Ovary (tissue), 3 donors: ENCODE measurements around the gene TPSG1.

ENCODE experiments used
- POLR2A ChIP-seq: fragments of 450-650 bp; IDR thresholded peaks from one replicate; pipeline ENCODE4 v1.6.1; 2017; ENCODE audit warnings: antibody characterized with exemption, mild to moderate bottlenecking, moderate library complexity
- TF ChIP-seq, protein P1 (sequence below), 3 donors: fragments of 450-650 bp in 2 of 3; fragments of 200-600 bp in 1 of 3; IDR thresholded peaks; one replicate each; pipeline versions ENCODE4 v1.5.1 to v1.8.0; 2016 to 2022; ENCODE audit warnings: antibody characterized with exemption in 3 of 3, mild to moderate bottlenecking in 1 of 3
- donor health status: DM: no; HTN: no; CAD: no.

GRCh38 chr16:1171854-1172428 is 53.1 kb downstream of the TPSG1 start:
- TF ChIP-seq, protein P1, sequence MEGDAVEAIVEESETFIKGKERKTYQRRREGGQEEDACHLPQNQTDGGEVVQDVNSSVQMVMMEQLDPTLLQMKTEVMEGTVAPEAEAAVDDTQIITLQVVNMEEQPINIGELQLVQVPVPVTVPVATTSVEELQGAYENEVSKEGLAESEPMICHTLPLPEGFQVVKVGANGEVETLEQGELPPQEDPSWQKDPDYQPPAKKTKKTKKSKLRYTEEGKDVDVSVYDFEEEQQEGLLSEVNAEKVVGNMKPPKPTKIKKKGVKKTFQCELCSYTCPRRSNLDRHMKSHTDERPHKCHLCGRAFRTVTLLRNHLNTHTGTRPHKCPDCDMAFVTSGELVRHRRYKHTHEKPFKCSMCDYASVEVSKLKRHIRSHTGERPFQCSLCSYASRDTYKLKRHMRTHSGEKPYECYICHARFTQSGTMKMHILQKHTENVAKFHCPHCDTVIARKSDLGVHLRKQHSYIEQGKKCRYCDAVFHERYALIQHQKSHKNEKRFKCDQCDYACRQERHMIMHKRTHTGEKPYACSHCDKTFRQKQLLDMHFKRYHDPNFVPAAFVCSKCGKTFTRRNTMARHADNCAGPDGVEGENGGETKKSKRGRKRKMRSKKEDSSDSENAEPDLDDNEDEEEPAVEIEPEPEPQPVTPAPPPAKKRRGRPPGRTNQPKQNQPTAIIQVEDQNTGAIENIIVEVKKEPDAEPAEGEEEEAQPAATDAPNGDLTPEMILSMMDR (IDR thresholded peaks at IDR 0.05) = no peak
- no peak for TF ChIP-seq POLR2A
